H9 (cell line): ENCODE results near the gene WDR37. TPM values are rescaled to one million over a fixed set of nuclear protein-coding genes. Genes with fewer than 3 reads are reported as not detected.
"Not testable (repeated sequence)": the region's sequence is repeated elsewhere in the genome, so short reads cannot be mapped to it uniquely, and the experiment has no call there.

ENCODE experiments used
- DNase-seq: peaks from one replicate; pipeline ENCODE4 v3.0.0-alpha.2; 2017
- H2AFZ ChIP-seq: one replicate; pipeline ENCODE4 v1.6.1; 2013; ENCODE audit warnings: mild to moderate bottlenecking, low read length, control low read depth, moderate library complexity
- H2AK5ac ChIP-seq: 2 replicates; pipeline ENCODE4 v1.6.1; 2013; ENCODE audit warnings: low read length, control low read depth, mixed read lengths; ENCODE audit not compliant: insufficient read length
- H2BK120ac ChIP-seq: one replicate; pipeline ENCODE4 v1.6.1; 2013; ENCODE audit warnings: low read depth, mild to moderate bottlenecking, low read length, control low read depth, inconsistent platforms; ENCODE audit not compliant: poor library complexity, severe bottlenecking
- H2BK12ac ChIP-seq: 2 replicates; pipeline ENCODE4 v1.6.1; 2013; ENCODE audit warnings: low read length, control low read depth, mixed read lengths, low read depth; ENCODE audit not compliant: insufficient read length
- H2BK15ac ChIP-seq: 2 replicates; pipeline ENCODE4 v1.6.1; 2013; ENCODE audit warnings: low read depth, low read length, control low read depth
- H2BK20ac ChIP-seq: one replicate; pipeline ENCODE4 v1.6.1; 2013; ENCODE audit warnings: low read depth, mild to moderate bottlenecking, low read length, control low read depth, inconsistent platforms; ENCODE audit not compliant: poor library complexity, severe bottlenecking
- H2BK5ac ChIP-seq: 2 replicates; pipeline ENCODE4 v1.6.1; 2013; ENCODE audit warnings: low read length, control low read depth, mixed read lengths; ENCODE audit not compliant: insufficient read length
- H3K14ac ChIP-seq: 2 replicates; pipeline ENCODE4 v1.6.1; 2013; ENCODE audit warnings: low read length, control low read depth; ENCODE audit not compliant: insufficient read depth
- H3K18ac ChIP-seq: 2 replicates; pipeline ENCODE4 v1.6.1; 2013; ENCODE audit warnings: low read depth, mild to moderate bottlenecking, mixed read lengths, low read length, control low read depth; ENCODE audit not compliant: insufficient read length
- H3K23ac ChIP-seq: 2 replicates; pipeline ENCODE4 v1.6.1; 2013; ENCODE audit warnings: low read length, control low read depth, mixed read lengths, low read depth; ENCODE audit not compliant: insufficient read length
- H3K23me2 ChIP-seq: 2 replicates; pipeline ENCODE4 v1.6.1; 2013; ENCODE audit warnings: low read depth, mild to moderate bottlenecking, mixed read lengths, low read length, control low read depth; ENCODE audit not compliant: insufficient read length, poor library complexity, severe bottlenecking
- H3K27ac ChIP-seq: 2 replicates; pipeline ENCODE4 v1.5.1; 2013; ENCODE audit warnings: low read length, control low read depth, mixed read lengths, low read depth; ENCODE audit not compliant: insufficient read length
- H3K27me3 ChIP-seq: 2 replicates; pipeline ENCODE4 v1.6.1; 2013; ENCODE audit warnings: low read length, control low read depth, inconsistent platforms; ENCODE audit not compliant: insufficient read depth
- H3K4ac ChIP-seq: 2 replicates; pipeline ENCODE4 v1.6.1; 2013; ENCODE audit warnings: low read depth, mild to moderate bottlenecking, control low read depth, inconsistent platforms, low read length, moderate library complexity
- H3K4me1 ChIP-seq: 2 replicates; pipeline ENCODE4 v1.6.1; 2013; ENCODE audit warnings: low read length, control low read depth, inconsistent platforms; ENCODE audit not compliant: insufficient read depth
- H3K4me2 ChIP-seq: 2 replicates; pipeline ENCODE4 v1.6.1; 2013; ENCODE audit warnings: low read length, control low read depth, mixed read lengths; ENCODE audit not compliant: insufficient read length, insufficient read depth
- H3K56ac ChIP-seq: 2 replicates; pipeline ENCODE4 v1.6.1; 2013; ENCODE audit warnings: low read depth, mild to moderate bottlenecking, mixed read lengths, low read length, control low read depth; ENCODE audit not compliant: insufficient read length
- H3K79me1 ChIP-seq: 2 replicates; pipeline ENCODE4 v1.6.1; 2013; ENCODE audit warnings: low read depth, mild to moderate bottlenecking, moderate library complexity, low read length, control low read depth, inconsistent platforms; ENCODE audit not compliant: insufficient read depth, poor library complexity, severe bottlenecking
- H3K79me2 ChIP-seq: 2 replicates; pipeline ENCODE4 v1.6.1; 2013; ENCODE audit warnings: low read length, control low read depth, inconsistent platforms; ENCODE audit not compliant: insufficient read depth
- H3K9ac ChIP-seq: 2 replicates; pipeline ENCODE4 v1.6.1; 2013; ENCODE audit warnings: low read length, control low read depth, mixed read lengths; ENCODE audit not compliant: insufficient read length; ENCODE audit errors: extremely low read depth
- H3K9me3 ChIP-seq: one replicate; pipeline ENCODE4 v1.6.1; 2013; ENCODE audit warnings: low read depth, low read length, inconsistent platforms; ENCODE audit not compliant: control insufficient read depth
- H3T11ph ChIP-seq: one replicate; pipeline ENCODE4 v1.6.1; 2013; ENCODE audit warnings: mild to moderate bottlenecking, low read length, control low read depth, inconsistent platforms
- H4K20me1 ChIP-seq: one replicate; pipeline ENCODE4 v1.6.1; 2013; ENCODE audit not compliant: control insufficient read depth, insufficient read length, insufficient read depth
- H4K5ac ChIP-seq: 2 replicates; pipeline ENCODE4 v1.6.1; 2013; ENCODE audit warnings: low read depth, mild to moderate bottlenecking, mixed read lengths, low read length, control low read depth; ENCODE audit not compliant: insufficient read length
- H4K8ac ChIP-seq: replicated peaks from 2 replicates; pipeline ENCODE4 v1.6.1; 2013; ENCODE audit warnings: low read length, control low read depth, mixed read lengths, low read depth; ENCODE audit not compliant: insufficient read length
- H4K91ac ChIP-seq: 2 replicates; pipeline ENCODE4 v1.6.1; 2013; ENCODE audit warnings: low read depth, mild to moderate bottlenecking, moderate library complexity, mixed read lengths, low read length, control low read depth; ENCODE audit not compliant: insufficient read length
- H3K27ac Mint-ChIP-seq, 3 experiments: 2 replicates in 2 of 3; 3 replicates in 1 of 3; pipeline ENCODE4 v1.8.0; 2020 to 2021; ENCODE audit warnings: mixed read lengths in 3 of 3, mild to moderate bottlenecking in 1 of 3, moderate library complexity in 1 of 3
- H3K27me3 Mint-ChIP-seq: 2 replicates; pipeline ENCODE4 v1.8.0; 2021; ENCODE audit warnings: low read depth, mild to moderate bottlenecking, moderate library complexity, mixed read lengths
- H3K36me3 Mint-ChIP-seq, 3 experiments: 2 replicates in 2 of 3; 3 replicates in 1 of 3; pipeline ENCODE4 v1.8.0; 2020 to 2021; ENCODE audit warnings: low read depth in 3 of 3, mixed read lengths in 3 of 3; ENCODE audit not compliant: insufficient read depth in 1 of 3
- H3K4me1 Mint-ChIP-seq, 2 experiments: 2 replicates each; pipeline ENCODE4 v1.8.0; 2020; ENCODE audit warnings: mixed read lengths in 2 of 2
- H3K4me3 Mint-ChIP-seq, 2 experiments: 2 replicates in 1 of 2; 3 replicates in 1 of 2; pipeline ENCODE4 v1.8.0; 2020 to 2021; ENCODE audit warnings: mild to moderate bottlenecking in 2 of 2, mixed read lengths in 2 of 2, moderate library complexity in 1 of 2
- H3K9me3 Mint-ChIP-seq, 2 experiments: 2 replicates in 1 of 2; 3 replicates in 1 of 2; pipeline ENCODE4 v1.8.0; 2020; ENCODE audit warnings: mild to moderate bottlenecking in 2 of 2, mixed read lengths in 2 of 2, moderate library complexity in 1 of 2
- CTCF ChIP-seq: fragments of 200-600 bp; sonication (generic); conservative IDR thresholded peaks from 3 replicates; pipeline ENCODE4 v1.8.0; 2021; ENCODE audit warnings: antibody characterized with exemption, mild to moderate bottlenecking
- WGBS: extraction: QIAGEN DNeasy Blood & Tissue Kit; methylation state at CpG from one replicate; pipeline ENCODE4 v1.1.7; 2013; ENCODE audit warnings: missing lambda C conversion rate, low lambda C conversion rate, mixed read lengths; ENCODE audit not compliant: insufficient read length; ENCODE audit errors: extremely low coverage; 5-methylcytosine and 5-hydroxymethylcytosine counted together
- total RNA-seq: library from RNA; stranded (reverse); gene quantifications from 2 replicates; pipeline ENCODE4 v1.2.1, GENCODE V29; 2021

Gene WDR37
- total RNA-seq, 1 experiment from 2014 or later, result 13.1 TPM

GRCh38 chr10:1158066-1158465 is 101.9 kb downstream of the WDR37 start:
- no peak overlapping the region for H2BK12ac ChIP-seq
- H3K18ac ChIP-seq, result no peak overlapping the region
- no peaks in the 10 kb centered on the region for H3K79me2 ChIP-seq
- no peak overlapping the region for H2BK20ac ChIP-seq
- H3K4me3 Mint-ChIP-seq, result no peak overlapping the region
- H3K27me3 ChIP-seq, result no peaks in the 10 kb centered on the region
- DNase-seq, result no peak
- H2BK15ac ChIP-seq, result no peak overlapping the region
- no peaks in the 10 kb centered on the region for H3K79me1 ChIP-seq
- H3K9me3 Mint-ChIP-seq, result no peaks in the 10 kb centered on the region
- H4K91ac ChIP-seq, result no peak overlapping the region
- H2AFZ ChIP-seq, result no peak overlapping the region
- H3K36me3 Mint-ChIP-seq, result no peaks in the 10 kb centered on the region
- H2BK5ac ChIP-seq, result no peak overlapping the region
- H2BK120ac ChIP-seq, result no peak overlapping the region
- H4K5ac ChIP-seq, result no peak overlapping the region
- no peak overlapping the region for H3K9ac ChIP-seq
- H4K20me1 ChIP-seq, result no peaks in the 10 kb centered on the region
- 100% methylated on average over 1 of the region's 12 CpGs for WGBS
- no peak overlapping the region for H3K23ac ChIP-seq
- H3K4ac ChIP-seq, result no peak overlapping the region
- H3K4me1 ChIP-seq, result no peaks in the 10 kb centered on the region
- no peaks in the 10 kb centered on the region for H3K9me3 ChIP-seq
- H2AK5ac ChIP-seq, result no peak overlapping the region
- no peak overlapping the region for H4K8ac ChIP-seq
- H3K4me2 ChIP-seq, result no peak overlapping the region
- H3K23me2 ChIP-seq, result no peaks in the 10 kb centered on the region
- H3K27ac ChIP-seq, result no peak overlapping the region
- H3K56ac ChIP-seq, result no peak overlapping the region
- peaks cover 8% of the 10 kb centered on the region for H3K27me3 Mint-ChIP-seq
- H3K4me1 Mint-ChIP-seq, result peaks cover 4 to 5% of the 10 kb centered on the region in 2 experiments
- no peak overlapping the region for H3K27ac Mint-ChIP-seq
- no peak overlapping the region for H3K14ac ChIP-seq
- no peak for TF ChIP-seq CTCF
- H3T11ph ChIP-seq, result no peak overlapping the region

GRCh38 chr10:1158536-1158935 is 102.4 kb downstream of the WDR37 start:
- not testable (repeated sequence) for H3K27me3 Mint-ChIP-seq, H4K8ac ChIP-seq, H3K27ac Mint-ChIP-seq, H4K20me1 ChIP-seq, H2BK12ac ChIP-seq, H4K91ac ChIP-seq, H2AK5ac ChIP-seq, H3K23ac ChIP-seq, H4K5ac ChIP-seq, H3K4me1 ChIP-seq, H3K27ac ChIP-seq, H2BK20ac ChIP-seq, H3K4me3 Mint-ChIP-seq, H2BK5ac ChIP-seq, H3K36me3 Mint-ChIP-seq, H3K14ac ChIP-seq, H2BK120ac ChIP-seq, H3K23me2 ChIP-seq, H3K27me3 ChIP-seq, H3K18ac ChIP-seq, H3K9me3 Mint-ChIP-seq, H2AFZ ChIP-seq, H3K56ac ChIP-seq, H3K9ac ChIP-seq, H3K4ac ChIP-seq, H3K4me2 ChIP-seq, H2BK15ac ChIP-seq, H3T11ph ChIP-seq, H3K79me2 ChIP-seq, H3K9me3 ChIP-seq, H3K79me1 ChIP-seq, H3K4me1 Mint-ChIP-seq, DNase-seq
- WGBS, result no CpG with 5 or more reads among the region's 10 CpGs
